Posterior vena cava (tissue), 2 donors: ENCODE data around the gene SCT. TPM values are rescaled to one million over a fixed set of nuclear protein-coding genes. Genes with fewer than 3 reads are reported as not detected.

ENCODE experiments used
- DNase-seq: peaks from one replicate; pipeline ENCODE4 v3.0.0-alpha.2; 2020; ENCODE audit warnings: low spot score
- intact Hi-C, 2 donors: fragments of 100-400 bp; cut with DNase I; formaldehyde crosslinking; loops; one replicate each; pipeline versions ENCODE4 v1.14.1 to v1.14.2; 2022 to 2023
- total RNA-seq, 2 donors: library from RNA; stranded (reverse); fragmentation: NEBNext Ultra II Directional; extraction: Animal tissue kit (Norgen Biotek cat#: 25700); gene quantifications; one replicate each; pipeline ENCODE4 v1.2.1, GENCODE V29; 2021
- donor health status: DM: yes; HTN: yes; CAD: no.
- donor health status: DM: yes; HTN: yes; CAD: no.

Gene SCT
- total RNA-seq, 2 donors from 2014 or later, result not detected

DNA sequence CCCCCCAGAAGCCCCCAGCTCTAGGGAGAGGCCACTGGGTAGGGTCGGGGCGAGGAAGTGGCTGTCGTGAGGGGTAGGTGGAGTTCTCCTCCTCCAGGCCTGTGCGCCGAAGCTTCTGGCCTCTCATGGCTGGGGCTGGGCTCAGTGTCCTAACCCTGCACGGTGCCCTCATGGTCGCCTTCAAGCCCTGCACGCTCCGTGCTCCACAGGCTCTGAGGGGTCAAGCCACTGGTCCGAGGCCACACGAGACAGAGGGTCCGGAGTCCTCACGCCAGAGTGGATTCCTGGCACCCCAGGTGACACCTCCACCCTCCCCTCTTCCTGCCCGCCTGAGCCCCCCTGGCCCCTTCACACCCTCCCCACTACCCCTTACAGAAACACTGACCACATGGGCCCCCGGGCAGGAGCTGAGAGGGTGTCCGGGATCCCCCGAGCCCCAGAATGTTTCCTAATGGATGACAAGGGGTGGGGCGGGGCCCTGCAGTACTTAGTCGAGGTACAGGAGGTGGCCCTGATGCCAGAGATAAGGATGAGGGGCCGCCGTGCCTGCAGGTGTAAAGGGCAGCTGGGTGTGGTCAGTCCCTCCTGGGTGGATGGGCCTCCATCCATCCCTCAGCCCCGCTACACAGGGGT lies 1.2 kb downstream of the SCT start:
- intact Hi-C loops, result no loop called here
- DNase-seq, result no peak

DNA sequence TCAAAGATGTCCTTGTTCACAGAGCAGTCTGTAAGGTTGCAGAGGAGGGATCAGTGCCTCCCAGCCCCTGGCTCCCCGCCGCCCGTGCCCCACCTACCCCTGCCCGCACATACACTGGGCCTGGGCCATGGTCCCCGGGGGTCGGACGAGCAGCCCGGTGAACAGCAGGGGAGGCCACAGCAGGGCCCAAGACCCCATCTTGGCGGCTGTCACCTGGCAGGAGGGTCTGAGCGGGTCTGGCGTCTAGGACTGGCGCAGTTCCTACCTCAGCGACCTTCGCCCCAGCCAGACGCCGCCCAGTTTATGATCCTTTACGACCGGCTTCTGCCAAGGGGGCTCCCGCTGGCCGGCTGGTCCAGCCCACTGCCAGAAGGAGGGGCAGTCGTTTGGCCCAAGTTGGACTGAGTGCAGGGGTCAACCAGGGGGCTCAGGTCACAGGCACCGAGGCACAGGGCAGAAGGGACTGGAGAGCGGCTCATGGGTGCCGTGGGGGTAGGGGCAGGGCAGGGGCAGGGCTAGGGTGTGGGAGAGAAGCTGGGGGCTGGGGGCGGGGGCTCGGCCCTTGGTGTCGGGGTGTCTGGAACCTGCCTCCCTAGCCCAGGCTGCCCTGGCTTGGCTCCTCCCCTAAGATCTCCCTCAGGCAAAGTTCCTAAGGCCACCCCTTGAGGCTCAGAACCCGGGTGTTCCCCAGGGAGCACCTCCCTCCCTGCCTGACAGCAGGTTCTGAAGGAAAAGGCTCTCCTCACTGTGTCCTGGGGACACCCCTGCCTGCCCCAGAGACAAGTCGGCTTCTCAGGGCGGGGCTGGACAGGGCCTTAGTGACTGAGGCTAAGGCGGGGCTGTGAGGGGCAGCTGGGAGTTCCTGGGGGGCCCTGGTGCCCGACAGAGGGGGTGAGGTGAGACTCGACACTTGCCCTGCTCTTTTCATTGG lies 2.0 kb downstream of the SCT start, which contains the start of gene CDHR5:
TSS of gene CDHR5 (minus strand) at position 251 of the 931 bp plus-strand sequence. CDS start at position 198, 53 bp downstream.
- intact Hi-C loops, result no loop called here
- no peak for DNase-seq

DNA sequence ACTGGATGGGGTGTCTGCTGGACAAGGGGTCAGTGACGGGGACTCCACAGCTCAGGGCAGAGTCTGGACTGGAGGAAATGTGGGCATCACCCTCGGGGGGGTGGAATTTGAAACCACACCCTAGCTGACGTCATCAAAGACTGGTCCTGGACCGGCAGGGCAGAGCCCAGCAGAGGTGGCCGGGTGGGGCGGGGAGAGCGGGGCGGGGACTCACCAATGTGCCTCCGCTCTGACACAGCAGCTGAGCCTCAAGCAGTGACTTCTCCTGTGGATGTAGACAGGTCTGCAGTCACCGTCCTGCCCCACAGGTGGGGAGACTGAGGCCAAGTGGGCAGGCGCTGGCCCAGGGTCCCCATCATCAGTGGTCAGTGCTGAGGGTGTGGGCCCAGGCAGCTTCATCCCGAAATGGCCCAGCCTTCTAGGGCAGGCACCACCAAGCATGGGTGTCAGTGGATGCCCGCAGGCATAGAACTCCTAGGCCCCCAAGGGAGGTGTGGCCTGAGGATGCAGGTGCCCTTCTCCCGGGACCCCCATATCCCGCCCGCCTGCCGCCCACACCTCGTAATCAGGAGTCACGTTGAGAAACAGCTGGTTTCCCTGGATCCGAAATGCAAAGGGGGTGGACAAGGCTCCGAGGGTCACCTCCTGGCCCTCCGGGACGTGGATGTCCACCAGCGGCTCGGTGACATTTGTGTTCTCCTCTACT lies 2.8 kb downstream of the SCT start:
- intact Hi-C loops, result no loop called here
- DNase-seq, result no peak

DNA sequence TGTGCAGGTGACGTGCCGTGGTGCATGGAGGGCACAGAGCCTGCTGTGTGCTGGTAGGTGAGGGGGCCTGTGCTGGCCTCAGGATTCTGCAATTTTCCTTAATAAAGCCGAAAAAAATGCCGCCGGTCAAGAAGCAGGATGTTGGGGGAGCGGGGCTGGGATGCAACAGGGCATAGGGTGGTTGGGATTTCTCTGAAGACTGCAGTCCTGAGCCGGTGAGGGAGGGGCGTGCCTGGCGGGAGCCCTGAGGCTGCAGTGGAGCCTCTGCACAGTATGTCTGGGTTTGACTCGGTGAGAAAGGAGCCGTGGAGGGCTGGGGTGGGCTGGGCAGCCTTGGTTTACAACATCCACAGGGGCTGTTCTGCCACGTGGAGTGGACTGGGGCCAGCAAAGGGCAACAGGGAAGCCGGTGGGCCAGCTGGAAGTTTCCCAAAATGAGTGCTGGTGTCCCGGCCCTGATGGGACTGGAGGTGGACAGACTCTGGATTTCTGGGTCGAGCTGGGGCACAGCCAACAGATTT lies 3.6 kb downstream of the SCT start:
- intact Hi-C loops, result no loop called here

DNA sequence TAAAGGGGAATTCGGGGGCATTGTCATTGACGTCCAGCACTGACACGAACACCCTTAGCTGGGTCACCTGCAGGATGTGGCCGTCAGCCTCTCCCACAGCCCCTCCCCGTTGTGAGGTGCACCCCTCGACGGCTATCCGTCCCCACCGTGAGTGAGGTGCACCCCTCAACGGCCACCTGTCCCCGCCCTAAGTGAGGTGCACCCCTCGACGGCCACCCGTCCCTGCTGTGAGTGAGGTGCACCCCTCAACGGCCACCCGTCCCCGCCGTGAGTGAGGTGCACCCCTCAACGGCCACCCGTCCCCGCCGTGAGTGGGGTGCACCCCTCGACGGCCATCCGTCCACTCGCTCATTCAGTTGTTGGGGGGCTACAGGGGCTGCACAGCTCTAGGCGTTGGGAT lies 5.1 kb downstream of the SCT start:
- DNase-seq, result no peak
- intact Hi-C loops, result no loop called here

More for the DNA sequence above, 3.6 kb downstream of the SCT start:
- no peak for DNase-seq

DNA sequence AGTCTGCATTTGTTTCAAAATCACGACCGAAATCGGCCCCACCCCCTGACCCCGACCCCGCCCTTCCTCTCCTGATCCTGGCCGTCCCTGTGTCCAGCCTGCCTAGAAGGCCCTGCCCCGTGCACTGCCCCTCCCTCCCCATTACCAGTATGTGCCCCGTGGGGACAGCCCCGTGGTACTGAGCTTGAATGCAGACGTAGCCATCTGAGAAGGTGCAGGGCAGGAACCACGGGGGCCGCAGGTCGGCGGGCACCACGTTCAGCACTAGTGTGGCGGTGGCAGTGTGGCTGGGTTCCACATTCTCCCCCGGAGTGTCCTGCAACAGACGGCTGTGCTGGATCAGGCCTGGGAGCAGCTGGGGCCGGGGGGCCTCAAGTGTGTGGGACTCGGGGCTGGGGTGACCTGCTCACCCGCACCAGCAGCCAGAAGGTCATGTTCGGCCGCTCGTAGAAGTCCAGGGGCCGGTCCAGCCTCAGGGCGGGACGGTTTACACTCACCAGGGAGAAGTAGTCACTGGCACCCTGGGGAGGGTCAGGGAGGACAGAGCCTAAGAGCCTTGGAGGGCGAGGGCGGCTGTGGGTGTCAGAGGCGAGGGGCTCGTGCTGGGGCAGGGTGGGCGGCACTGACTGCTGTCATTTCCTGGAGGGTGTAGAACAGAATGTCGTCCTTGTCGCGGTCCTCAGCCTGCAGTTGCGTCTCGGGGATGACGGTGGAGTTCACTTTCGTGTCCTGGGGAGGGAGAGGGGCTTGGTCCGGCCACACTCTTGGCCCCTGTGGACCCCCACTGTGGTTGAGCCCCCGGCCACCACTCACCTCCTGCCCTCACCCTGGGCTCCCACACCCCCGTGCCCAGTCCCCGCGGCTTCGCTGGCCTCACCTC lies 5.8 kb downstream of the SCT start:
- intact Hi-C loops, result no loop called here
- DNase-seq, result no peak

DNA sequence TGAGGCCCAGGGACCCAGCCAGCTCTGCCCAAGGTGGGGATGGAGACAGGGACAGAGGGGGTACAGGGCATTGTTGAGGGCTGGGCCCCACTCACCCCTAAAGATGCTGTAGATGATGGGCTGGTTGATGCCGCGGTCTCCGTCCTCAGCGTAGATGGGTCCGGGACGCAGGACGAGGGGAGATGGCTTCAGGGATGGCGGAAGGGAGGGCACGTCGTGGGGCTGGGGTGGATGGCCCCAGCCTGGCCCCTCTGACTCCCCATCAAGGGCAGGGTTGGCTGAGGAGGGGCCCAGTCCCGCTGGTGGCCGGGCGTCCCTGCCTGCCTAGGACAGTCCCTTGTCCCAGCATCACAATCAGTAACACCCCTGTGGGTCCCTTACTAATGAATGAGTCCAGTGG lies 6.8 kb downstream of the SCT start:
- DNase-seq, result no peak
- intact Hi-C loops, result no loop called here

DNA sequence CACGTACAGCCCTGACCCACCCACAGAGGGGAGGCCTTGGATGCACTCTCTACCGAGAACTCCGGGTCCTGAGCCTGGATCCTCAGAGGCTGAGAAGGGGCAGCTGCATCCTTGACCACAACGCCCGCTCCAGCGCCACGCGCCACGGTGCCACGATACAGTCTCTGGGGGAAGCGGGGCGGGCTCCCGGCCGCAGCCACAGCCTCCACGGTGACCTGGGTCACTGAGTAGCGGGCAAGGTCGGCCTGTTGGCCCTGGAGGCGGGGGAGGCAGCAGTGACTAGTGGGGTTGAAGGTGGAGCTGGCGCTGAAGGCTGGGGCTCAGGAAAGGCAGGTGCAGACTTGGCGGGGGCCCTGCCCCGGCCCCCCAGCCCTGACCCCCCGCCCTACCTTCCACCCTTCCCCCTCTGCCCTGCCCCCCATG lies 7.3 kb downstream of the SCT start:
- DNase-seq, result no peak

DNA sequence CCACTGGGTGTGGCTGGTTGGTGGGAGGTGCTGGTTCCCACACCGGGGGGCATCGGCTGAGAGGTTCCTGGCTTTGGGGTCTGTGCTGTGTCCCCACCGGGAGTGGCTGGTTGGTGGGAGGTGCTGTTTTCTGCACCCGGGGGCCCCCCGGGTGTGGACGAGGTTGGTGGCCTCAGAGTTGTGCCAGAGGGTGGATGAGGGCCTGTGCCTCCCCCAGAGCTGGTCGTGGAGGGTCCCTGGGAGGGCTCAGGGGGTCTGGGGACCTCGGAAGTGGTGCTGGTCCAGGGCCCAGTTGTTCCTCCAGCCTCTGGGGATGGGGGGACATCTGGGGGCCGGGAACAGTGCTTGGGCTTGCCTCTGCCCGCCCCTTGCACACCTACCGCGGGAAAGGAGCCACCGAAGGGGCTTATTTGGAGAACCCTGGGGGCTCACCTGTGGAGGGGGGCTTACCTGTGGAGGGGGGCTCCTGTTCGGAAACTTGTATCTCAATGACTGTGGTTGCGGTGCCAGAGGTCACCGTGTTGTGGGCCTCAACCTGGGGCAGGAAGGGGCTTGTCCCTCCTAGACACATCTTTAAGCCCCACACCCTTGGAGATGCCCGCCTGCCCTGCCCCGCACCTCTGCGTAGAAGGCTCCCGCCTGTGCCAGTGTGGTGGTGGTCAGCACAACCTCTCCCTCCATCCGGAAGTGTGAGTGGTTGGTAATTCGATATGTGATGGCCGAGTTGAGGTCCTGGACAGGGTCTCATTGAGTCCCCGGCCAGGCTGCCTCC lies 7.9 kb downstream of the SCT start:
- intact Hi-C loops, result no loop called here
- DNase-seq, result no peak

More for the DNA sequence above, 7.3 kb downstream of the SCT start:
- intact Hi-C loops, result no loop called here

DNA sequence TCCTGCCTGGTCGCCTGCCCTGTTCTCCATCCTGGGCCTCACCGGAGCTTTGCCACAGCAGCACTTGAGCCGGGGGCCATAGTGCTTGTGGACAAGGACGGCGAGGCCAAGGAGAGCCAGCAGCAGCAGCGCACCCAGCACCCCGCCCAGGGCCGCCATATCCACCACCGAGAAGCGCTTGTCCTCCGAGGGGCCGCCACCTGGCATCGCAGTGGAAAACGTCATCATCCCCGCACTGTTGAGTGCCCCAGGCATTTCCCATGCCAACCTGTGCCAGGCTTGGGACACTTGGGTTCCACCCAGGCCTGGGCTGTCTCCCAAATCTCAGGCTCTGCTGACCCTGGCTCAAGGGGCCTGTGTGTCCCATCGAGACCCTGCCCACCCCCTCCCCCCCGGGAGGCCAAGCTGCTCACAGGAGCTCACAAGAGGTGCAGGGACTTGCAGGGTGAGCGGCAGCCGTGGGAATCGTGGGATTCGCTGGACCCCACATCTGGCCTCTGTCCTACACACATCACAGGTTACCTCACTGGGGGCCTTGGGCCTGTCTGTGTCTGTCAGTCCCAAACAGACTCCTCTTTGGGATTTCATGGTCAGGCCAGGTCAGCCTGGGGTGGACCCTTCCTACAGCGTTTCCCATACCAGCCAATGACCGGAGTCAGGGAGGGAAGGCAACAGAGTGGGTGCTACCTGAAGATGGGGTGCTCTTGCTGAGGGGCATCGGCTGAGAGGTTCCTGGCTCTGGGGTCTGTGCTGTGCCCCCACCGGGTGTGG lies 8.9 kb downstream of the SCT start:
- intact Hi-C loops, result no loop called here
- DNase-seq, result no peak

DNA sequence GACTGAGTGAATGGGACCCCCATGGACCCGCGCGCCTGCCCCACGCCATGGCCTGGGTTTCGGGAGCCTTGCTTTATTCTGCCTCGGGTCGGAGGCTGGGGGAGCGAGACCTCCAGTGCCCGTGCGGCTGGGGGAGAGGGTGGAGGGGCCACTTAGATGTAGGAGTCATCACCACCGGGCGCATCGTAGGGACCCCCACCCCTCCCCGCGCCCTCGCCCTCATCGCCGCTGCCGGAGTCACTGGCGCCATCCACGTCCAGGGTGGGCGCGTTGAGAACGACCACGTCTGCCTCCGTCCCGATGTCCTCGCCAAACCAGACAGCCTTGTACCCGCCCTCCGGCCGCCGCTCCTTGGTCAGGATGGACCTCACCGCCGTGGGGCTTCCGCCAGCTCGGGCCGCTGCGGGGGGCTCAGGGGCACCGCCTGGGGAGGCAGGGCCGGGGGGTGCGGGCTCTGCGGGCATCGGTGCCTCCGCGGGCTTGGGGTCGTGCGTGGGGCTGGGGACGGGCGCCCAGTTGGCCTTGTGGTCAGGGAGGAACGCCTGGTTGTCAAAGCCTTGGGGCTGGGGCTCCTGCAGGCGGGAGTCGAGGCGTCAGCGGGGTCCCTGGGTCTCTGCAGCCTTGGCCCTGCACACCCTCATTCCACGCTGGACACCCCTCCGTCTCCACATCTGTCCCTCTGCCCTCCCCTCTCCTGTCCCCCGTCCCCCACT lies 9.6 kb downstream of the SCT start:
- intact Hi-C loops, result no loop called here
- no peak for DNase-seq

DNA sequence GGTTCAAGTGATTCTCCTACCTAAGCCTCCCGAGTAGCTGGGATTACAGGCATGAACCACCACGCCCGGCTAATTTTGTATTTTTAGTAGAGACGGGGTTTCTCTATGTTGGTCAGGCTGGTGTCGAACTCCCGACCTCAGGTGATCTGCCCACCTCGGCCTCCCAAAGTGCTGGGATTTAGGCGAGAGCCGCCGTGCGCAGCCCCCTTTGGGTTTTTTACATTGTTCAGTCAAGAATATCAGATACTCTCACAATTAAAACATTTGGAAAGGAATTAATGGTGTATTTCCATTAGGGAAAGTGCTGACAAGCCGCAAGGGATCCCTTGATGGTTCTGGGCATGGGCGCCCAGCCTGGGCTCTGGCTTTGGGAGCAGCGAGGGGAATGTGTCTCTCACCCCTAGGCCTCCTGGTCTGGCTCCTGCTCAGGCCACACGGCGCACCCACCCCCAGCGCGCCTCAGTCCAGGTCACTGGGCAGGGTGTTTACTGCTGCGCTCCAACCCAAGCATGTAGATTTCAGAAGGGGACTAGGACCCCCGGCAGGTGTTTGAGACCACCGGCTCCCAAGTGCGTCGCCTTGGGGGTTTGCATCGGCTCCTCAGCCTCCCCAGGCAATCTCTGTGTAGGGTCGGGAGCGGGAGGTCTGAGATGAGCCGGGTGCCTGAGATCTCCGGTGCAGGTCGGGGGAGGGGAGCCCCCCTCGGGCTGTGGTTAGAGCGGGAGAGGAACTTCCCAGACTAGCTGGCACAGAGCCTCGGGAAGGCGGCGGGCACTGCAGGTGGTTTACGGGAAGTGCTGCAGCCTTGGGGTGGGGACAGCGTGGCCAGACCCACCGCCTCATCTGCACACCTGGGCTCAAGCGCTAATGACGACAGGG lies 10.4 kb downstream of the SCT start:
- intact Hi-C loops, result no loop called here
- DNase-seq, result no peak

DNA sequence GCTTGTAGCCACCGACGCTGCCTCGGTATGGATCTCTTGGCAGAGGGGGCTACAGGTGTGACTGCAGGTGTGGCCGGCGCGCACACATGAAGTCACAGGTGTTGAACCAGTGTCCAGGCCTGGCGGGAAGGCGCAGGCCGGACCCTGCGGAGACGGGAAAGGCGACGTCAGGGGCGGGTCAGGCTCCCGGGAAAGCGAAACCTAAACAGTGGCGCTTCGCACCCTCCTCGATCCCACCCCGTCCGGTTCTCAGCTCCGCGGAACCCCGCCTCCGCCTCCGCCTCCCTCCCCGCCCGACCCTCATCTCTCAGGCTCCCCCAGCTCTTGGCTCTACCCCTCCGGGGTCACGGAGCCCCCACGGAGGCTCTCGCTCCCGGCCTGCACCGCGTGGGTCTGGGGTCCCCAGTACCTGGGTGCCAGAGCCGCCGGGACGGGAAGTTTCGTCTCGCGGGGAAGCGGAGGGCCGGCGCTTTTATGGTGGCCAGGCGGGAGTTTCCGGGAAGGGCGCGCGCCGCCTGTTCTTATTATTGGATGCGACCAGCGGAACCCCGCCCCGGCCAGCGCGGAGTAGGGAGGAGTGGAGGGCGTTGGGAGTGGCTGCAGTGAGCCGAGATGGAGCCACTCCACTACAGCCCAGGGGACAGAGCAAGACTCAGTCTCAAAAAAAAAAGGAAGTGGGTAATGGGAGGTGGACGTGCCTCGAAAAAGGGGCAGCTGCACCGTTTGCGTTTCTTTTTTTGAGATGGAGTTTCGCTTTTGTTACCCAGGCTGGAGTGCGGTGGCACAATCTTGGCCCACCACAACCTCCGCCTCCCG lies 11.3 kb downstream of the SCT start, which contains the start of gene IRF7:
TSS of gene IRF7 (minus strand) at position 447 of the 816 bp plus-strand sequence. CDS start 586 bp downstream, outside the sequence.
- peak; percentile 99 for DNase-seq
- intact Hi-C loops, result no loop called here

DNA sequence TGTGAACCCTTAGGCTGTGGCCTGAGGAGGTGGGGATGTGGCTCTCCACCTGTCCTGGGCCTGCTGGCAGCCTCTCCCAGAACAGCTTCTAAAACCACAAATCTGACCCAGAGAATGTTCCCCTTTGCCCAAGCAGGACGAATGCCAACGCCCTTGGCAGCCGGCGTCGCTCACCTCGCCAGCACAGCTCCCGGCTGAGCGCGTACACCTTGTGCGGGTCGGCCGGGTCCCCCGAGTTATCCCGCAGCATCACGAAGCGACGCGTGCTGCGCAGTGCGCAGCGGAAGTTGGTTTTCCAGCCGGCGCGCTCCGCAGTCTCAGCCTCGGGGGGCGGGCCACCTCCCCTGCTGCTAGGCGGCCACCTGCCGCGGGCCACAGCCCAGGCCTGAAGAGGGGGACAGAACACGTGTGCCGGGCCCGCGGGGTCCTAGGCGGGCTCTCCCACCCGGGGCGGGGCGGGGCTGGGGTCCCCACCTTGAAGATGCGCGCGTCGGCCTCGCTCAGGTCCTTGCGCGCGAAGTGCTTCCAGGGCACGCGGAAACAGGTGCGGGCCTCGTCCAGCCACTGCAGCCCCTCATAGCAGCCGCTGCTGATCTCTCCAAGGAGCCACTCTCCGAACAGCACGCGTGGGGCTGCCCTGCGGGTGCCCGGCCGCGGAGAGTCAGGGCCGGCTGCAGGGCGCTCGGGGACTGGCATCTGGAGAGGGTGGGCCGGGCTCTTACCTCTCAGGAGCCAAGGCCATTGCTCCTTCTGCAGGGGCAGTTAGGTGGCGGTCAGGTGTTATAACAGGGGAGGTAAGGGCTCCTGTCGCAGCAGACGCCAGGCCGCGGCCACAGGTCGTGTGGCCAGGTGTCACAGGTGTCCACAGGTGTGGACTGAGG lies 12.1 kb downstream of the SCT start:
- intact Hi-C loops, result no loop called here
- DNase-seq, result no peak
